AG04450 (cell line): ENCODE data around the gene EIPR1. TPM values are rescaled to one million over a fixed set of nuclear protein-coding genes. Genes with fewer than 3 reads are reported as not detected.

Experiments
- CTCF ChIA-PET: fragments of 300-600, 350-600 bp; formaldehyde crosslinking; extraction: SDS; loops from one replicate; lab custom pipeline; 2022; ENCODE audit warnings: antibody characterized with exemption, inconsistent platforms; lab: Charles Lee
- POLR2A ChIA-PET: fragments of 350-600 bp; formaldehyde crosslinking; extraction: SDS; loops from one replicate; lab custom pipeline; 2021; ENCODE audit warnings: antibody characterized with exemption, inconsistent platforms; lab: Yijun Ruan, JAX
- DNase-seq: peaks from one replicate; pipeline ENCODE4 v3.0.0-alpha.2; 2011; ENCODE audit warnings: low read depth, low spot score
- H3K27ac ChIP-seq: one replicate; pipeline ENCODE4 v1.5.1; 2012; ENCODE audit warnings: low read depth, low read length, control low read depth
- H3K27me3 ChIP-seq: one replicate; pipeline ENCODE4 v1.6.0; 2012; ENCODE audit warnings: low read length; ENCODE audit not compliant: control insufficient read depth, insufficient read depth
- H3K4me3 ChIP-seq: 2 replicates; pipeline ENCODE4 v1.5.1; 2011; ENCODE audit warnings: mild to moderate bottlenecking, low read depth, low read length, control low read depth
- H3K9me3 ChIP-seq: 2 replicates; pipeline ENCODE4 v1.5.1; 2012; ENCODE audit warnings: low read length; ENCODE audit not compliant: control insufficient read depth, insufficient read depth
- polyA plus RNA-seq: library from polyadenylated mRNA; depleted of rRNA; stranded (reverse); fragments of >200 nt; gene quantifications from 2 replicates; pipeline ENCODE4 v1.2.3, GENCODE V29; 2011
- TF ChIP-seq, protein P1 (sequence below): IDR thresholded peaks from 2 replicates; pipeline ENCODE4 v1.5.1; 2011; ENCODE audit warnings: low read depth, low read length, control low read depth, inconsistent platforms

The EIPR1 gene
- polyA plus RNA-seq, 1 experiment = 33.2 TPM

DNA sequence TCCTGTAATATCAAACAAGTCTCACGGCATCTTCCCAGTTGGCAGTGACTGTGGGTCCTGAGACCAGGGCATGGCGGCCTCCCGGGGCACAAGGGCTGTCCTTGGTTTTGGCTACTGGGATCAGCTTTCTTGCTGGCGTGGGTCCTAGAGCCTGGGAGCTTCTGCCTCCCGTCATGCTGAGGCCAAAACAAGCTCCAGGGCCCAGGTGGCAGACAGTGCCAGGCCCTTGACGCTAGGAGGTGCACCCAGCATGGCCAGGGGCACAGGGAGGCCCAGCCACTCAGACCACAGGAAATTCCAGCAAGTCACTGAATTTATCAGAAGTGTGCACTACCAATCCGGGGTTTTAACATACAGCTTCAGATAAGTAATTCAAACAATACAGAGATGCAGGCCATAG is 184.7 kb downstream of the EIPR1 start:
- ChIA-PET POLR2A (no interaction called here), CTCF (interaction anchor here (1.4 kb wide), 1 partner anchor 231 kb away, joined by 4 read pairs; no protein-coding TSS in a partner anchor)
- no peak overlapping the region for H3K4me3 ChIP-seq
- H3K27ac ChIP-seq = peak overlapping the region; percentile 11
- TF ChIP-seq, protein P1, sequence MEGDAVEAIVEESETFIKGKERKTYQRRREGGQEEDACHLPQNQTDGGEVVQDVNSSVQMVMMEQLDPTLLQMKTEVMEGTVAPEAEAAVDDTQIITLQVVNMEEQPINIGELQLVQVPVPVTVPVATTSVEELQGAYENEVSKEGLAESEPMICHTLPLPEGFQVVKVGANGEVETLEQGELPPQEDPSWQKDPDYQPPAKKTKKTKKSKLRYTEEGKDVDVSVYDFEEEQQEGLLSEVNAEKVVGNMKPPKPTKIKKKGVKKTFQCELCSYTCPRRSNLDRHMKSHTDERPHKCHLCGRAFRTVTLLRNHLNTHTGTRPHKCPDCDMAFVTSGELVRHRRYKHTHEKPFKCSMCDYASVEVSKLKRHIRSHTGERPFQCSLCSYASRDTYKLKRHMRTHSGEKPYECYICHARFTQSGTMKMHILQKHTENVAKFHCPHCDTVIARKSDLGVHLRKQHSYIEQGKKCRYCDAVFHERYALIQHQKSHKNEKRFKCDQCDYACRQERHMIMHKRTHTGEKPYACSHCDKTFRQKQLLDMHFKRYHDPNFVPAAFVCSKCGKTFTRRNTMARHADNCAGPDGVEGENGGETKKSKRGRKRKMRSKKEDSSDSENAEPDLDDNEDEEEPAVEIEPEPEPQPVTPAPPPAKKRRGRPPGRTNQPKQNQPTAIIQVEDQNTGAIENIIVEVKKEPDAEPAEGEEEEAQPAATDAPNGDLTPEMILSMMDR = no peak
- no peaks in the 10 kb centered on the region for H3K27me3 ChIP-seq
- H3K9me3 ChIP-seq = no peaks in the 10 kb centered on the region
- DNase-seq = no peak

DNA sequence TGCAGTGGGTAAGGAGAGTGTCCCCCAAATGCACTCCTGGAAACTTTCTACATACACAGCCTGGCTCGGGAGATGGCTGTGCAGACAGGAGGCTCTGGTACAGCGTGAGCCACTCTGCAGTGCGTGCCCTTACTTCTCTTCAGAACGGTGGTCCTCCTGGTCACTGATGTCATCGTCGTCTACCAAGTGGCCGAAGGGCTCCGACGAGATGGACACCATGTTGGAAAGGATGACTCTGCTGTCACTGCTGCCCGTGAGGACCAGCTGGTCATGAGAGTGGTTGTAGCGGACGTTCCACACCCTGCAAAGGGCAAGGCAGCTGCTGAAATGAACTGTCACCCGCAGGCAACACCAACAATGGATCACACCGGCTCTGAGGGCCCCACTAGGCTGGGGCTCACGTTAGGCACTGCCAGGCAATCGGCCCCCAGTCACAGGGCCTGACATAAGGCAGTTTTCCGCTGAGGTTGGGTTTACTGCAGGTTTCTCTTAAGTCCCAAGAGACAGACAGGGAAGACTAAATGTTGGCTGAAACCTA is 185.3 kb downstream of the EIPR1 start:
- TF ChIP-seq, protein P1 = no peak
- Histone ChIP-seq H3K9me3 (no peaks in the 10 kb centered on the region), H3K27ac (no peak overlapping the region), H3K4me3 (no peak overlapping the region), H3K27me3 (no peaks in the 10 kb centered on the region)
- CTCF ChIA-PET = interaction anchor here (1.4 kb wide), 1 partner anchor 231 kb away, joined by 4 read pairs; no protein-coding TSS in a partner anchor
- POLR2A ChIA-PET = no interaction called here
- no peak for DNase-seq

DNA sequence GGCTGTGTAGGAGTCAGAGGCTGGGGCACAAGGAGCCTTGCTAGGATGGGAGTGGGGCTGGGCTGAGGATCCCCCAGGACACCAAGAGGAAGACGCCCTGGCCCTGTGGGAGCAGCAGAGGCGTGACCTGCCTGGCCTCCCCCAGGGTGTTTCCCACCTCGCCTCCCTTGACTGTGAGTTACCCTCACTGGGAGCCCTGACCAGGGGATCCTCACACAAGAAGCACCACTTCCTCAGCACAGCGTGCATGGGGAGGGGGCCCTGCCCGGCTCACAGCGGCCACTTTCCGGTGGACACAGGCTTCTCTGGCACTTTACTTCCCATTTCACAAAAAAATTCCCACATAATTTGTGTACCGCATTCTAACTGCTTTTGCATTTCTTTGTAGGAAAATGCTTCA is 187.7 kb downstream of the EIPR1 start:
- POLR2A ChIA-PET = no interaction called here
- no peak overlapping the region for H3K4me3 ChIP-seq
- no peak overlapping the region for H3K27ac ChIP-seq
- CTCF ChIA-PET = no interaction called here
- DNase-seq = no peak
- no peaks in the 10 kb centered on the region for H3K27me3 ChIP-seq
- TF ChIP-seq, protein P1 = no peak
- H3K9me3 ChIP-seq = no peaks in the 10 kb centered on the region

DNA sequence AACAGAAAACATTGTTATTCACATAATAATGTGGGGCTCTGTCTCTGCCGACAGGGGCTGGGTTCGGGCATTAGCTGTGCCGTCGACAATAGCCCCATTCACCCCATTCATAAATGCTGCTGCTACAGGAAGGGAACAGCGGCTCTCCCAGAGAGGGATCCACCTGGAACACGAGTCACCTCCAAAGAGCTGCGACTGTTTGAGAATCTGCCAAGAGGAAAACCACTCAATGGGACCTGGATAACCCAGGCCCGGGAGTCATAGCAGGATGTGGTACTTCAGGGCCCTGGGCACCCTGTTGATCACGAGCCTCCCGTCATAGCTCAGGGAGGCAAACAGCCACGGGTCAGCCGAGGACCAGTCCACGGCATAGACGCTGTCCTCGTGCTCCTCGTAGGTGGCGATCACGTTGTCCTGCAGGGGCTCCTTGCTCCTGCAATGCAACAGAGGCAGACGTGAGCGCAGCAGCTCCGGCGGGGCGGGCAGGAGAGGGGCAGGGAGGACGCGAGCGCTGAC is 188.5 kb downstream of the EIPR1 start:
- CTCF ChIA-PET = no interaction called here
- no peak for DNase-seq

DNA sequence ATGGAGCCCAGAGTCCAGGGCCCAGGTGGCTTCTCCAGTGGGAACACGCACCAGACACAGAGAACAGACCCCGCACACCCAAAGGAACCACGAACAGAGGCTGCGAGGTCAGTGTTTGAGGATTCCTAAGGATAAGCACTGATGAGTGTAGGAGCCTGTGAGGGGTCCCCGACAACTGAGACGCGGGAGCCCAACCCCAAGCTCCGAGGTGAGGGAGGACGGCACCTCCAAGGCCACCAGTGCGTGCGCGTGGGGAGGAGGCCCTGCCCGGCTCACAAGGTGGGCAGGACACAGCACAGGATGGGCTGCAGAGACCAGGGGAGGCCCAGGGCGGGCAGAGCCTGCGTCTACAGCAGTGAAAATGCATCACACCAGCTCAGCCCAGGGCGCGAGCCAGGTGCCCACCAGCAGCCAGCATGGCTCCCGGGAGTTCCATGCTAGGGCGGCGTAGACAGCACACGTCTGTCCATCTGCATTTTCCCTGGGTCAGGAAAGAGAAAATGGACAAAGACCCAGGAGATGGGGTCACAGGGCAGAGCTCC is 189.1 kb downstream of the EIPR1 start:
- TF ChIP-seq, protein P1 = no peak
- CTCF ChIA-PET = no interaction called here
- no peak for DNase-seq
- no peak overlapping the region for H3K27ac ChIP-seq
- no peak overlapping the region for H3K4me3 ChIP-seq
- POLR2A ChIA-PET = no interaction called here
- no peaks in the 10 kb centered on the region for H3K9me3 ChIP-seq
- H3K27me3 ChIP-seq = no peaks in the 10 kb centered on the region

More for the DNA sequence above, 188.5 kb downstream of the EIPR1 start:
- POLR2A ChIA-PET = no interaction called here
- TF ChIP-seq, protein P1 = no peak
- Histone ChIP-seq H3K9me3 (no peaks in the 10 kb centered on the region), H3K27ac (no peak overlapping the region), H3K4me3 (no peak overlapping the region), H3K27me3 (no peaks in the 10 kb centered on the region)
